Ovary (tissue), 9 donors: ENCODE results near the gene NR2F6. TPM values are rescaled to one million over a fixed set of nuclear protein-coding genes. Genes with fewer than 3 reads are reported as not detected.

ENCODE experiments used
- DNase-seq, 5 donors: peaks; one replicate each; pipeline ENCODE4 v3.0.0-alpha.2; 2019 to 2020
- H3K27ac ChIP-seq, 2 donors: fragments of 200-600 bp; one replicate each; pipeline versions ENCODE4 v1.5.1 to v1.8.0; 2019 to 2022
- H3K27me3 ChIP-seq: fragments of 200-600 bp; one replicate; pipeline ENCODE4 v1.8.0; 2022
- H3K36me3 ChIP-seq: fragments of 200-600 bp; sonication (generic); one replicate; pipeline ENCODE4 v1.5.1; 2019
- H3K4me1 ChIP-seq: one replicate; pipeline ENCODE4 v1.8.1; 2013; ENCODE audit warnings: mild to moderate bottlenecking, moderate library complexity; ENCODE audit not compliant: insufficient read depth
- H3K4me3 ChIP-seq: fragments of 200-600 bp; sonication (generic); one replicate; pipeline ENCODE4 v1.5.1; 2017
- H3K9me3 ChIP-seq, 2 donors: fragments of 200-600 bp in 1 of 2; sonication (generic) in 1 of 2; one replicate each; pipeline versions ENCODE4 v1.5.1 to v1.8.1; 2013 to 2019; ENCODE audit warnings: mild to moderate bottlenecking in 1 of 2, moderate library complexity in 1 of 2
- EP300 ChIP-seq: sonication (generic); formaldehyde crosslinking; IDR thresholded peaks from one replicate; pipeline ENCODE4 v1.6.1; 2017; ENCODE audit warnings: antibody characterized with exemption
- POLR2A ChIP-seq: fragments of 450-650 bp; IDR thresholded peaks from one replicate; pipeline ENCODE4 v1.6.1; 2017; ENCODE audit warnings: antibody characterized with exemption, mild to moderate bottlenecking, moderate library complexity
- WGBS, 3 donors: extraction: QIAGEN DNeasy Blood & Tissue Kit in 1 of 3; methylation state at CpG; one replicate each; pipeline versions ENCODE4 v1.1.5 to v1.1.7; 2013 to 2017; 5-methylcytosine and 5-hydroxymethylcytosine counted together
- intact Hi-C, 4 donors: fragments of 100-400 bp; cut with DNase I; formaldehyde crosslinking; loops; one replicate each; pipeline versions ENCODE4 v1.11.0 to v1.15.1; 2022 to 2023
- polyA plus RNA-seq, 2 donors: library from polyadenylated mRNA; stranded (reverse); fragments of 200-250 nt in 1 of 2; fragments of 350-450 nt in 1 of 2; fragmentation: Illumina TruSeq in 1 of 2; extraction: RNeasy Lipid Tissue Mini Kit (QIAGEN cat#74804) in 1 of 2; gene quantifications; one replicate each; pipeline ENCODE4 v1.2.3, GENCODE V29; 2013 to 2014
- total RNA-seq, 7 donors: library from RNA; depleted of rRNA in 2 of 7; stranded (reverse); fragments of >200 nt in 2 of 7; fragmentation: NEBNext Ultra II Directional in 3 of 7; extraction: Animal tissue kit (Norgen Biotek cat#: 25700) in 3 of 7; gene quantifications; one replicate each; pipeline versions ENCODE4 v1.1.0 to v1.2.4, GENCODE V29; 2016 to 2023
- TF ChIP-seq, protein P1 (sequence below), 3 donors: fragments of 450-650 bp in 2 of 3; fragments of 200-600 bp in 1 of 3; IDR thresholded peaks; one replicate each; pipeline versions ENCODE4 v1.5.1 to v1.8.0; 2016 to 2022; ENCODE audit warnings: antibody characterized with exemption in 3 of 3, mild to moderate bottlenecking in 1 of 3
- donor health status: DM: no; HTN: no; CAD: no; lungs with moderate emphysema.
- donor health status: DM: no; HTN: no; CAD: no.
- donor health status: Bipolar disorder and iron deficiency.
- donor health status: DM: yes; HTN: yes; CAD: no.
- donor health status: DM: no; HTN: no; CAD: no.
- donor health status: DM: yes; HTN: yes; CAD: no.

Gene NR2F6
- total and polyA plus RNA-seq, 9 donors: 3.7 to 46.4 (median 28.4) TPM

DNA sequence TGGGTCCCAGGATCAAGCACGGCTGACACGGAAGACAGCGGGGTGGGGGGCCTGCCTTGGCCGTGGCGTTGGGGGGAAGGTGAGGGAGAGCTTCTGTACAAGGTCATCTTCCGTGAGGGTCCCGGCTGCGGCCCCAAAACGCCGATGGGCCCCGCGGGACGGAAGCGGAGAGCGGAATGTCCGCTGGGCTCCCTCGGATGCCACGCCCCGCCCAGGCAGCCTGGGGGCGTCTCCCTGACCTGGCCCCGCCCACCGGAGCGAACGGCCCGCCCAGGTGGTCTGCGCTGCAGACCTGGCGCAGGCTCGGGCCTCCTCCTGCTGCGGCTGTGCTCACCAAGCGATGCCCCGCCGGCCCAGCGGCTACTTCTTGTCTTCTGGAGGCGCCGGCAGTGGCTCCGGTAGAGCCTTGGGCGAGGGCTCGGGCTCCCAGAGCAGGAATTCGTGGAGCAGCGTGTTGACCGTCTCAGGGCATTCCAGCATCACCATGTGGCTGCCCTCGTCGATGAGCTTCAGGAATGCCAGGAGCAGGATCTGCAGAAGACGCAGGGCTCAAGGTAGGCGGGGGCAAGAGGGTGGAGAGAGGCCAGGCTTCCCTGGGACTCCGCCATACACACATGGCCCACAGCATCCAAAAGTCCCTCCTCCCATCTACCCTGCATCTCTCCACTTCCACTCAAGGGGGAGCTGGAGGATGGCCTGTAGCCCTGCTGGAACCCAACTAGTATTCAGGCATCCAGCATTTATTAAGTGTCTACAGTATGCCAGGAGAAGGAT is 46.8 kb upstream of the NR2F6 start:
- H3K9me3 ChIP-seq: no peaks in the 10 kb centered on the region
- H3K27ac ChIP-seq: peak overlapping the region in 1 of 2 donors; percentile 74
- no peaks in the 10 kb centered on the region for H3K27me3 ChIP-seq
- H3K4me3 ChIP-seq: peak overlapping the region; percentile 45
- DNase-seq: peak; percentile 60 to 89 (median 80)
- H3K4me1 ChIP-seq: peaks cover 2% of the 10 kb centered on the region
- no peaks in the 10 kb centered on the region for H3K36me3 ChIP-seq
- no peak for TF ChIP-seq EP300
- TF ChIP-seq, protein P1, sequence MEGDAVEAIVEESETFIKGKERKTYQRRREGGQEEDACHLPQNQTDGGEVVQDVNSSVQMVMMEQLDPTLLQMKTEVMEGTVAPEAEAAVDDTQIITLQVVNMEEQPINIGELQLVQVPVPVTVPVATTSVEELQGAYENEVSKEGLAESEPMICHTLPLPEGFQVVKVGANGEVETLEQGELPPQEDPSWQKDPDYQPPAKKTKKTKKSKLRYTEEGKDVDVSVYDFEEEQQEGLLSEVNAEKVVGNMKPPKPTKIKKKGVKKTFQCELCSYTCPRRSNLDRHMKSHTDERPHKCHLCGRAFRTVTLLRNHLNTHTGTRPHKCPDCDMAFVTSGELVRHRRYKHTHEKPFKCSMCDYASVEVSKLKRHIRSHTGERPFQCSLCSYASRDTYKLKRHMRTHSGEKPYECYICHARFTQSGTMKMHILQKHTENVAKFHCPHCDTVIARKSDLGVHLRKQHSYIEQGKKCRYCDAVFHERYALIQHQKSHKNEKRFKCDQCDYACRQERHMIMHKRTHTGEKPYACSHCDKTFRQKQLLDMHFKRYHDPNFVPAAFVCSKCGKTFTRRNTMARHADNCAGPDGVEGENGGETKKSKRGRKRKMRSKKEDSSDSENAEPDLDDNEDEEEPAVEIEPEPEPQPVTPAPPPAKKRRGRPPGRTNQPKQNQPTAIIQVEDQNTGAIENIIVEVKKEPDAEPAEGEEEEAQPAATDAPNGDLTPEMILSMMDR (IDR thresholded peaks at IDR 0.05): peak in 2 of 3 donors; percentile 42 to 53
- intact Hi-C loops: loop anchor here in 1 of 4 donors (2.0 to 5.0 kb wide), 2 partner anchors 55 to 98 kb away; no protein-coding TSS in a partner anchor
- 2 to 11% (median 6%) methylated on average over 36 to 46 of the region's 46 CpGs for WGBS, 3 donors

DNA sequence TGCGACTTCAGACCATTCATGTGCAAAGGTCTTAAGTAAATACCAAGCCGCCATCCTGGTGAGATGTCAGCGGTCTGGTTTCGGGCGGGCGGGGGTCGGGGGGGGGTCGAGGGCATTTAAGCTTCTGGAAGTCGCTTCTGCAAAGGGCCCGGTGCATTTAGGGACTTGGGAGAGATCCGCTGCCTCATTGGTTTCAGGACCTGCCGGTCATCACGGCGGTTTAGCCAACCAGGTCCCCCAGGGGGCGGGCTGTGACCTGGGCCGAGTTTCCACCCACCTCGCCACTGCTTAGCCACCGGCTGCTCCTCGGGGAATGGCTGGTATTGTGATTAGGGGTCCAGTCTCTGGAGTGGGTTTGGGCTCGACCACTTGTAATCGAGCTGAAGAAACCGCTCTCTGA is 43.8 kb upstream of the NR2F6 start:
- Histone ChIP-seq H3K4me1 (peaks cover 2% of the 10 kb centered on the region), H3K27ac (no peak overlapping the region), H3K36me3 (no peaks in the 10 kb centered on the region), H3K9me3 (no peaks in the 10 kb centered on the region), H3K4me3 (no peak overlapping the region), H3K27me3 (no peaks in the 10 kb centered on the region)
- intact Hi-C loops: loop anchor here in 3 of 4 donors (10.0 kb wide), 3 partner anchors 85 to 515 kb away; partner anchors contain the start of genes HAUS8 (in 2 of the 3) and MYO9B (in 2 of the 3)
- TF ChIP-seq POLR2A (no peak), EP300 (no peak)
- TF ChIP-seq, protein P1 (IDR thresholded peaks at IDR 0.05): no peak
- 10 to 16% (median 12%) methylated on average over 22 of the region's 22 CpGs for WGBS, 3 donors
- DNase-seq: peak; percentile 60 to 75 (median 68)

- 80 to 89% (median 83%) methylated on average over 9 of the region's 9 CpGs for WGBS, 3 donors
- TF ChIP-seq POLR2A: no peak
- TF ChIP-seq EP300: no peak
- TF ChIP-seq, protein P1 (IDR thresholded peaks at IDR 0.05): no peak
- intact Hi-C loops: loop anchor here in 3 of 4 donors (10.0 kb wide), 3 partner anchors 82 to 512 kb away; partner anchors contain the start of genes HAUS8 (in 2 of the 3) and MYO9B (in 2 of the 3)
Measured at GRCh38 chr19:17286752-17287151, 41.0 kb upstream of the NR2F6 start.

GRCh38 chr19:17286263-17286662 is 40.5 kb upstream of the NR2F6 start:
- H3K36me3 ChIP-seq: no peaks in the 10 kb centered on the region
- 91 to 93% (median 91%) methylated on average over 11 of the region's 11 CpGs for WGBS, 3 donors
- H3K4me1 ChIP-seq: peaks cover 6% of the 10 kb centered on the region
- no peak for DNase-seq
- TF ChIP-seq POLR2A (no peak), EP300 (no peak)
- TF ChIP-seq, protein P1 (IDR thresholded peaks at IDR 0.05): no peak
- no peaks in the 10 kb centered on the region for H3K27me3 ChIP-seq
- no peak overlapping the region for H3K4me3 ChIP-seq
- intact Hi-C loops: loop anchor here in 3 of 4 donors (10.0 kb wide), 3 partner anchors 81 to 511 kb away; partner anchors contain the start of genes HAUS8 (in 2 of the 3) and MYO9B (in 2 of the 3)
- H3K27ac ChIP-seq: no peak overlapping the region
- no peaks in the 10 kb centered on the region for H3K9me3 ChIP-seq

More at GRCh38 chr19:17286752-17287151, 41.0 kb upstream of the NR2F6 start:
- H3K27ac ChIP-seq: no peak overlapping the region
- no peak overlapping the region for H3K4me3 ChIP-seq
- H3K9me3 ChIP-seq: no peaks in the 10 kb centered on the region
- no peaks in the 10 kb centered on the region for H3K36me3 ChIP-seq
- DNase-seq: no peak
- H3K4me1 ChIP-seq: peaks cover 4% of the 10 kb centered on the region
- H3K27me3 ChIP-seq: no peaks in the 10 kb centered on the region
